Medulla oblongata (tissue), 1 donor: ENCODE measurements around the gene ZNF665.
"Not testable (repeated sequence)": the region's sequence is repeated elsewhere in the genome, so short reads cannot be mapped to it uniquely, and the experiment has no call there.

Source experiments
- DNase-seq: peaks from one replicate; pipeline ENCODE4 v3.0.0-alpha.2; 2015; ENCODE audit errors: extremely low spot score

Gene ZNF665

GRCh38 chr19:53192771-53193534 is at the start of gene ZNF665:
Gene ZNF665 (minus strand): TSS chr19:53193358. CDS start chr19:53182898, 10,460 bp downstream.
- peak; percentile 95 for DNase-seq

- DNase-seq, result no peak
These were observed 44.1 kb upstream of the ZNF665 start for GRCh38 chr19:53237114-53237777.

GRCh38 chr19:53224606-53225005 is 31.4 kb upstream of the ZNF665 start:
- no peak for DNase-seq

- not testable (repeated sequence) for DNase-seq
These were observed 29.6 kb upstream of the ZNF665 start for GRCh38 chr19:53222716-53223115.

- DNase-seq, result no peak
These were observed 19.7 kb upstream of the ZNF665 start for GRCh38 chr19:53212703-53213320.

GRCh38 chr19:53211554-53211953 is 18.4 kb upstream of the ZNF665 start:
- not testable (repeated sequence) for DNase-seq

- peak; percentile 96 for DNase-seq
These were observed 3.7 kb upstream of the ZNF665 start for GRCh38 chr19:53196777-53197396.

- DNase-seq, result peak; percentile 93
These were observed 2.2 kb upstream of the ZNF665 start for GRCh38 chr19:53195265-53195903.

- peak; percentile 5 for DNase-seq
These were observed 521 bp upstream of the ZNF665 start for GRCh38 chr19:53193535-53194222.

GRCh38 chr19:53190253-53190652 is 2.9 kb downstream of the ZNF665 start:
- DNase-seq, result no peak

- DNase-seq, result not testable (repeated sequence)
These were observed 3.4 kb downstream of the ZNF665 start for GRCh38 chr19:53189691-53190198.

GRCh38 chr19:53185155-53185882 is 7.8 kb downstream of the ZNF665 start:
- not testable (repeated sequence) for DNase-seq

GRCh38 chr19:53183146-53183764 is 9.9 kb downstream of the ZNF665 start:
- DNase-seq, result no peak

GRCh38 chr19:53182202-53182601 is 11.0 kb downstream of the ZNF665 start:
- no peak for DNase-seq

- no peak for DNase-seq
These were observed 15.2 kb downstream of the ZNF665 start for GRCh38 chr19:53177986-53178385.

GRCh38 chr19:53172889-53173288 is 20.3 kb downstream of the ZNF665 start:
- DNase-seq, result no peak

GRCh38 chr19:53165691-53166091 is 27.5 kb downstream of the ZNF665 start:
- no peak for DNase-seq

- DNase-seq, result no peak
These were observed 32.0 kb downstream of the ZNF665 start for GRCh38 chr19:53161123-53161522.

GRCh38 chr19:53160350-53160749 is 32.8 kb downstream of the ZNF665 start:
- DNase-seq, result no peak
